Stimulated activated memory B cell treated with anti-CD40 and anti-IgM and Interleukin-4, amounts not matched to agents 10 μg/mL and 1 μg/mL and 100 μg/mL, for 72 hours (primary cell): Measurements from ENCODE around the gene MEF2D.

Source experiments
- ATAC-seq: fragments of 150-1000 bp; cut with Tn5 transposase; 2 replicates; pipeline ENCODE4 v1.10.0; 2021
- H3K27ac Mint-ChIP-seq: one replicate; pipeline ENCODE4 v1.8.0; 2022; ENCODE audit warnings: mild to moderate bottlenecking, mixed read lengths
- H3K27me3 Mint-ChIP-seq: one replicate; pipeline ENCODE4 v1.8.0; 2022; ENCODE audit warnings: mixed read lengths
- H3K36me3 Mint-ChIP-seq: one replicate; pipeline ENCODE4 v1.8.0; 2022; ENCODE audit warnings: mixed read lengths
- H3K4me1 Mint-ChIP-seq: one replicate; pipeline ENCODE4 v1.8.0; 2022; ENCODE audit warnings: mixed read lengths
- H3K4me3 Mint-ChIP-seq: one replicate; pipeline ENCODE4 v1.8.0; 2022; ENCODE audit warnings: mild to moderate bottlenecking, moderate library complexity, mixed read lengths
- H3K9me3 Mint-ChIP-seq: one replicate; pipeline ENCODE4 v1.8.0; 2022; ENCODE audit warnings: mixed read lengths

MEF2D gene

GRCh38 chr1:156530006-156530405 lies 29.4 kb upstream of the MEF2D start:
- ATAC-seq = no peak
- peaks cover 15% of the 10 kb centered on the region for H3K4me1 Mint-ChIP-seq
- H3K36me3 Mint-ChIP-seq = no peaks in the 10 kb centered on the region

GRCh38 chr1:156528875-156529425 lies 28.4 kb upstream of the MEF2D start:
- no peaks in the 10 kb centered on the region for H3K27me3 Mint-ChIP-seq
- H3K9me3 Mint-ChIP-seq = no peaks in the 10 kb centered on the region
- no peaks in the 10 kb centered on the region for H3K36me3 Mint-ChIP-seq
- no peak overlapping the region for H3K27ac Mint-ChIP-seq
- no peak overlapping the region for H3K4me3 Mint-ChIP-seq
- ATAC-seq = no peak
- peaks cover 25% of the 10 kb centered on the region for H3K4me1 Mint-ChIP-seq

More at GRCh38 chr1:156530006-156530405, 29.4 kb upstream of the MEF2D start:
- H3K27me3 Mint-ChIP-seq = no peaks in the 10 kb centered on the region
- no peak overlapping the region for H3K4me3 Mint-ChIP-seq
- H3K9me3 Mint-ChIP-seq = no peaks in the 10 kb centered on the region
- no peak overlapping the region for H3K27ac Mint-ChIP-seq

- Mint-ChIP-seq H3K4me1 (peaks cover 28% of the 10 kb centered on the region), H3K36me3 (no peaks in the 10 kb centered on the region), H3K4me3 (no peak overlapping the region), H3K27me3 (no peaks in the 10 kb centered on the region), H3K27ac (no peak overlapping the region), H3K9me3 (no peaks in the 10 kb centered on the region)
- ATAC-seq = no peak
Measured at GRCh38 chr1:156528231-156528630, 27.7 kb upstream of the MEF2D start.

GRCh38 chr1:156527584-156527983 lies 27.0 kb upstream of the MEF2D start:
- ATAC-seq = no peak
- Mint-ChIP-seq H3K27ac (no peak overlapping the region), H3K27me3 (no peaks in the 10 kb centered on the region), H3K9me3 (no peaks in the 10 kb centered on the region), H3K4me3 (no peak overlapping the region), H3K4me1 (peaks cover 28% of the 10 kb centered on the region), H3K36me3 (no peaks in the 10 kb centered on the region)

GRCh38 chr1:156525856-156526489 lies 25.4 kb upstream of the MEF2D start:
- H3K27ac Mint-ChIP-seq = peak overlapping the region; percentile 66
- peaks cover 28% of the 10 kb centered on the region for H3K4me1 Mint-ChIP-seq
- no peaks in the 10 kb centered on the region for H3K36me3 Mint-ChIP-seq
- no peaks in the 10 kb centered on the region for H3K9me3 Mint-ChIP-seq
- no peak overlapping the region for H3K4me3 Mint-ChIP-seq
- H3K27me3 Mint-ChIP-seq = no peaks in the 10 kb centered on the region
- ATAC-seq = no peak

GRCh38 chr1:156525071-156525501 lies 24.5 kb upstream of the MEF2D start:
- Mint-ChIP-seq H3K4me3 (peak overlapping the region; percentile 38), H3K36me3 (no peaks in the 10 kb centered on the region), H3K9me3 (no peaks in the 10 kb centered on the region), H3K27ac (peak overlapping the region; percentile 66), H3K4me1 (peaks cover 28% of the 10 kb centered on the region), H3K27me3 (no peaks in the 10 kb centered on the region)
- ATAC-seq = peak; percentile 42

GRCh38 chr1:156524481-156524869 lies 23.9 kb upstream of the MEF2D start:
- H3K4me3 Mint-ChIP-seq = peak overlapping the region; percentile 38

GRCh38 chr1:156523801-156524480 lies 23.4 kb upstream of the MEF2D start:
- no peaks in the 10 kb centered on the region for H3K36me3 Mint-ChIP-seq
- ATAC-seq = peak; percentile 37
- peak overlapping the region; percentile 66 for H3K27ac Mint-ChIP-seq
- H3K4me3 Mint-ChIP-seq = peak overlapping the region; percentile 38
- no peaks in the 10 kb centered on the region for H3K9me3 Mint-ChIP-seq
- H3K27me3 Mint-ChIP-seq = no peaks in the 10 kb centered on the region
- H3K4me1 Mint-ChIP-seq = peaks cover 28% of the 10 kb centered on the region

More at GRCh38 chr1:156524481-156524869, 23.9 kb upstream of the MEF2D start:
- ATAC-seq = peak; percentile 66
- H3K36me3 Mint-ChIP-seq = no peaks in the 10 kb centered on the region
- H3K4me1 Mint-ChIP-seq = peaks cover 28% of the 10 kb centered on the region
- peak overlapping the region; percentile 66 for H3K27ac Mint-ChIP-seq
- H3K27me3 Mint-ChIP-seq = no peaks in the 10 kb centered on the region
- H3K9me3 Mint-ChIP-seq = no peaks in the 10 kb centered on the region

GRCh38 chr1:156522443-156522970 lies 21.9 kb upstream of the MEF2D start:
- Mint-ChIP-seq H3K27ac (no peak overlapping the region), H3K9me3 (no peaks in the 10 kb centered on the region), H3K36me3 (no peaks in the 10 kb centered on the region), H3K4me3 (no peak overlapping the region), H3K4me1 (peaks cover 24% of the 10 kb centered on the region), H3K27me3 (no peaks in the 10 kb centered on the region)
- ATAC-seq = no peak

- H3K27me3 Mint-ChIP-seq = no peaks in the 10 kb centered on the region
- H3K4me1 Mint-ChIP-seq = no peaks in the 10 kb centered on the region
- H3K36me3 Mint-ChIP-seq = no peaks in the 10 kb centered on the region
- no peak overlapping the region for H3K4me3 Mint-ChIP-seq
- no peaks in the 10 kb centered on the region for H3K9me3 Mint-ChIP-seq
- H3K27ac Mint-ChIP-seq = no peak overlapping the region
- ATAC-seq = no peak
Measured at GRCh38 chr1:156517748-156518147, 17.2 kb upstream of the MEF2D start.

- ATAC-seq = no peak
- H3K36me3 Mint-ChIP-seq = no peaks in the 10 kb centered on the region
- H3K27me3 Mint-ChIP-seq = no peaks in the 10 kb centered on the region
- H3K9me3 Mint-ChIP-seq = no peaks in the 10 kb centered on the region
- H3K4me3 Mint-ChIP-seq = no peak overlapping the region
- H3K27ac Mint-ChIP-seq = no peak overlapping the region
- H3K4me1 Mint-ChIP-seq = peaks cover 6% of the 10 kb centered on the region
Measured at GRCh38 chr1:156516821-156517220, 16.2 kb upstream of the MEF2D start.

- no peak for ATAC-seq
- Mint-ChIP-seq H3K27ac (no peak overlapping the region), H3K4me1 (peaks cover 7% of the 10 kb centered on the region), H3K4me3 (no peak overlapping the region), H3K27me3 (no peaks in the 10 kb centered on the region), H3K36me3 (no peaks in the 10 kb centered on the region), H3K9me3 (no peaks in the 10 kb centered on the region)
Measured at GRCh38 chr1:156515956-156516355, 15.4 kb upstream of the MEF2D start.

GRCh38 chr1:156513185-156513584 lies 12.6 kb upstream of the MEF2D start:
- Mint-ChIP-seq H3K36me3 (no peaks in the 10 kb centered on the region), H3K9me3 (no peaks in the 10 kb centered on the region), H3K4me3 (no peak overlapping the region), H3K27ac (no peak overlapping the region), H3K4me1 (peaks cover 20% of the 10 kb centered on the region), H3K27me3 (no peaks in the 10 kb centered on the region)
- ATAC-seq = no peak

GRCh38 chr1:156511644-156512043 lies 11.1 kb upstream of the MEF2D start:
- Mint-ChIP-seq H3K4me3 (no peak overlapping the region), H3K36me3 (no peaks in the 10 kb centered on the region), H3K4me1 (peaks cover 25% of the 10 kb centered on the region), H3K27me3 (no peaks in the 10 kb centered on the region), H3K27ac (peak overlapping the region; percentile 17), H3K9me3 (no peaks in the 10 kb centered on the region)
- no peak for ATAC-seq

GRCh38 chr1:156510709-156511108 lies 10.1 kb upstream of the MEF2D start:
- Mint-ChIP-seq H3K27me3 (no peaks in the 10 kb centered on the region), H3K36me3 (no peaks in the 10 kb centered on the region), H3K9me3 (no peaks in the 10 kb centered on the region), H3K4me3 (no peak overlapping the region), H3K4me1 (peaks cover 28% of the 10 kb centered on the region), H3K27ac (peak overlapping the region; percentile 88)
- no peak for ATAC-seq
